RWPE2 (cell line): ENCODE data around the gene RALGAPA1.
"Not testable (repeated sequence)": the region's sequence is repeated elsewhere in the genome, so short reads cannot be mapped to it uniquely, and the experiment has no call there.

Experiments used
- ATAC-seq: fragments of 200-7000 bp; cut with Tn5 transposase; 3 replicates; pipeline ENCODE4 v1.9.1; 2021; ENCODE audit warnings: low read depth
- DNase-seq: peaks from one replicate; pipeline ENCODE4 v3.0.0-alpha.2; 2020; ENCODE audit warnings: low spot score
- H3K27ac ChIP-seq: fragments of 450-650 bp; 2 replicates; pipeline ENCODE4 v1.5.1; 2017; ENCODE audit warnings: mild to moderate bottlenecking; ENCODE audit not compliant: poor library complexity, severe bottlenecking
- H3K27me3 ChIP-seq: fragments of 250-450 bp; sonication (Bioruptor Pico); 2 replicates; pipeline ENCODE4 v1.5.1; 2021; ENCODE audit warnings: mild to moderate bottlenecking, moderate library complexity; ENCODE audit not compliant: insufficient read depth, poor library complexity, severe bottlenecking
- H3K36me3 ChIP-seq: fragments of 250-450 bp; sonication (Bioruptor Pico); 2 replicates; pipeline ENCODE4 v1.5.1; 2020; ENCODE audit warnings: low read depth, mild to moderate bottlenecking, moderate library complexity
- H3K4me1 ChIP-seq: fragments of 250-450 bp; sonication (Bioruptor Pico); 2 replicates; pipeline ENCODE4 v1.5.1; 2021; ENCODE audit warnings: mild to moderate bottlenecking, moderate library complexity; ENCODE audit not compliant: insufficient read depth, poor library complexity, severe bottlenecking
- H3K4me3 ChIP-seq: fragments of 250-450 bp; sonication (Bioruptor Pico); 2 replicates; pipeline ENCODE4 v1.5.1; 2021; ENCODE audit warnings: mild to moderate bottlenecking, moderate library complexity; ENCODE audit not compliant: severe bottlenecking
- H3K9me3 ChIP-seq: fragments of 250-450 bp; sonication (Bioruptor Pico); 2 replicates; pipeline ENCODE4 v1.5.1; 2021; ENCODE audit warnings: mild to moderate bottlenecking, moderate library complexity; ENCODE audit not compliant: severe bottlenecking
- TF ChIP-seq, protein P1 (sequence below): fragments of 450-650 bp; IDR thresholded peaks from one replicate; pipeline ENCODE4 v1.5.1; 2017; ENCODE audit warnings: mild to moderate bottlenecking, moderate library complexity; ENCODE audit not compliant: poor library complexity, severe bottlenecking

RALGAPA1 gene

DNA sequence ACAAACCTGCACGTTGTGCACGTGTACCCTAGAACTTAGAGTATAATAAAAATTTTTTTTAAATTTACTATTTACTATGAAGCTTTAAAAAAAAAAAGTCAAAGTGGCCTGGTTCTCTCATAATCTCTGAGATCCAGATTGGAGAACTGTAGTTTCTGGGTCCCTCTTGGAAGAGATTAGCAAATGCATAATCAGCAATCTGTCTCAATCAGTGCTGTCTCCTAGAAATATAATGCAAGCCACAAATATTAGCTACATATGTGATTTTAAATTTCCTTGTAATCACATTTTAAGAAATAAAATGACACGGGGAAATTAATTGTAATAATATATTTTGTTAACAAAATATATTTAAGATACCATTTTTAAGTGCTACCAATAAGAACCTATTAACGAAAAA is 32.3 kb downstream of the RALGAPA1 start:
- no peak overlapping the region for H3K27ac ChIP-seq
- H3K4me1 ChIP-seq = no peaks in the 10 kb centered on the region
- peaks cover 7% of the 10 kb centered on the region for H3K36me3 ChIP-seq
- no peak for ATAC-seq
- peaks cover 3% of the 10 kb centered on the region for H3K9me3 ChIP-seq
- no peak overlapping the region for H3K4me3 ChIP-seq
- H3K27me3 ChIP-seq = no peaks in the 10 kb centered on the region
- DNase-seq = no peak
- TF ChIP-seq, protein P1, sequence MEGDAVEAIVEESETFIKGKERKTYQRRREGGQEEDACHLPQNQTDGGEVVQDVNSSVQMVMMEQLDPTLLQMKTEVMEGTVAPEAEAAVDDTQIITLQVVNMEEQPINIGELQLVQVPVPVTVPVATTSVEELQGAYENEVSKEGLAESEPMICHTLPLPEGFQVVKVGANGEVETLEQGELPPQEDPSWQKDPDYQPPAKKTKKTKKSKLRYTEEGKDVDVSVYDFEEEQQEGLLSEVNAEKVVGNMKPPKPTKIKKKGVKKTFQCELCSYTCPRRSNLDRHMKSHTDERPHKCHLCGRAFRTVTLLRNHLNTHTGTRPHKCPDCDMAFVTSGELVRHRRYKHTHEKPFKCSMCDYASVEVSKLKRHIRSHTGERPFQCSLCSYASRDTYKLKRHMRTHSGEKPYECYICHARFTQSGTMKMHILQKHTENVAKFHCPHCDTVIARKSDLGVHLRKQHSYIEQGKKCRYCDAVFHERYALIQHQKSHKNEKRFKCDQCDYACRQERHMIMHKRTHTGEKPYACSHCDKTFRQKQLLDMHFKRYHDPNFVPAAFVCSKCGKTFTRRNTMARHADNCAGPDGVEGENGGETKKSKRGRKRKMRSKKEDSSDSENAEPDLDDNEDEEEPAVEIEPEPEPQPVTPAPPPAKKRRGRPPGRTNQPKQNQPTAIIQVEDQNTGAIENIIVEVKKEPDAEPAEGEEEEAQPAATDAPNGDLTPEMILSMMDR = no peak

DNA sequence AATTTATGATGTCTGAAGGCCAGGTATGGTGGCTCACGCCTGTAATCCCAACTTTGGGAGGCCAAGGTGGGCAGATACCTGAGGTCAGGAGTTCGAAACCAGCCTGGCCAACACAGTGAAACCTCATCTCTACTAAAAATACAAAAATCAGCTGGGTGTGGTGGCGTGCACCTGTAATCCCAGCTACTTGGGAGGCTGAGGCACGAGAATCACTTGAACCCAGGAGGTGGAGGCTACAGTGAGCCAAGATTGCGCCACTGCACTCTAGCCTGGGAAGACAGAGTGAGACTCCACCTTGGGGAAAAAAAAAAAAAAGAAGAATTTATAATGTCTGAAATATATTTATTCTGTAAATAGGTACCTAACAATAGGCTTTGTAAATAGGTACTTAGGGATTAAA is 33.0 kb downstream of the RALGAPA1 start:
- H3K4me3 ChIP-seq, H3K27ac ChIP-seq, H3K4me1 ChIP-seq, H3K9me3 ChIP-seq, H3K27me3 ChIP-seq, ATAC-seq, H3K36me3 ChIP-seq, DNase-seq: not testable (repeated sequence)

DNA sequence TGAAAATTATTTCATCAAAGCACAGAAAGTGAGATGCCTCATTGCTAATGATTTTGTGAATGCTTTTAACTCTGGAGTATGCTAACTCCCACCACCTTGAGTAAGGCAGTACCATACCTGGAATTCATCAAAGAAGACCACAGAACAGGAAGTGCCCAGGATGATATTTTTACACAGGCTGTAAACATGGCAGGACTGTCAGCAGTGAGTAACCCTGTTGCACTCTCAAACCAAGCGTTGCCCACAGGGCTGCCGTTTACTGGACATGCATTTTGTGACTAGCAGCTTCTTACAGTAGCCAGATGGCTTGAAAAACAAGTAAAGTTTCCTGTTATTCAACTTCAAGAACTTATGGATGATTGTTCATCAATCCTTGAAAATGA is 42.4 kb downstream of the RALGAPA1 start:
- no peak for DNase-seq
- no peak overlapping the region for H3K27ac ChIP-seq
- H3K4me1 ChIP-seq = no peaks in the 10 kb centered on the region
- ATAC-seq = no peak
- peaks cover 24% of the 10 kb centered on the region for H3K36me3 ChIP-seq
- H3K27me3 ChIP-seq = no peaks in the 10 kb centered on the region
- no peak overlapping the region for H3K4me3 ChIP-seq
- no peaks in the 10 kb centered on the region for H3K9me3 ChIP-seq
- TF ChIP-seq, protein P1 = no peak

DNA sequence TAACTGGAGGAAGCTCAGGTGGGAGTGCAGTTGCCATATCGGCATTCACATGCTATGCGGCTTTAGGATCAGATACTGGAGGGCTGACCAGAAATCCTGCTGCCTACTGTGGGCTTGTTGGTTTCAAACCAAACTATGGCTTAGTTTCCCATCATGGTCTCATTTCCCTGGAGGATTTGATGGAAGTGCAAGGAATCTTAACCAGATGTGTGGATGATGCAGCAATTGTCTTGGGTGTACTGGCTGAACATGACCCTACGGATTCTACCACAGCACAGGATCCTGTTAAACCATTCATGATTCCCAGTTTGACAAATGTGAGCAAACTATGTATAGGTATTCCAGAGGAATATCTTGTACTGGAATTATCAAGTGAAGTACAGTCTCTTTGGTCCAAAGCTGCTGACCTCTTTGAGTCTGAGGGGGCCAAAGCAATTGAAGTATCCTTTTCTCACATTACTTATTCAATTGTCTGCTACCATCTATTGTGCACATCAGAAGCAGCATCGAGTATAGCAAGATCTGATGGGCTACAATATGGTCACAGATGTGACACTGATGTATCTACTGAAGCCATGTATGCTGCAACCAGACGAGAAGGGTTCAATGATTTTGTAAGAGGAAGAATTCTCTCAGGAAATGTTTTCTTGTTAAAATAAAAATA is 42.9 kb downstream of the RALGAPA1 start:
- ATAC-seq (no peak), DNase-seq (no peak)
- no peak overlapping the region for H3K27ac ChIP-seq
- TF ChIP-seq, protein P1 = no peak
- peaks cover 27% of the 10 kb centered on the region for H3K36me3 ChIP-seq
- H3K4me1 ChIP-seq = no peaks in the 10 kb centered on the region
- no peak overlapping the region for H3K4me3 ChIP-seq
- H3K27me3 ChIP-seq = no peaks in the 10 kb centered on the region
- no peaks in the 10 kb centered on the region for H3K9me3 ChIP-seq

DNA sequence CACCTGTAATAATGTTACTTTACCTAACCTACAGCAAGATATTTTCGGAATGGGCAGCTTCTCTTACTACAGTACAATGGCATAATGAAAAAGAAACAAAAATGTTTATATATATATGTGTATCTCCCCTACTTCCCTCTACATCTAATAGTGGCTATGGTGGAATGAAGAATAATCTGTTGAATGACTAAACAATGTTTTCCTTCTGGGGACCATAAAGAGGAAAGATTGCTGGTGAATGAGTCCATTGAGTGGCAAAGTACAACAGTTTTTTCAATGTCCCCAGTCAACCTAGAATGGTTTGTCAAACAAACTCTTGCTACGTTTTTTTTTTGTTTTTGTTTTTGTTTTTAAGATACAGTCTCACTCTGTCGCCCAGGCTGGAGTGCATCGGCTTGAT is 47.2 kb downstream of the RALGAPA1 start:
- no peak for DNase-seq

More for the DNA sequence above, 47.2 kb downstream of the RALGAPA1 start:
- H3K27me3 ChIP-seq = no peaks in the 10 kb centered on the region
- H3K27ac ChIP-seq = no peak overlapping the region
- no peak overlapping the region for H3K4me3 ChIP-seq
- TF ChIP-seq, protein P1 = no peak
- no peak for ATAC-seq
- H3K4me1 ChIP-seq = no peaks in the 10 kb centered on the region
- H3K9me3 ChIP-seq = no peaks in the 10 kb centered on the region
- peaks cover 47% of the 10 kb centered on the region for H3K36me3 ChIP-seq
